Suprapubic skin (tissue), 3 donors: ENCODE data around the gene CDK5R2.

ENCODE experiments used
- EP300 ChIP-seq: sonication (generic); formaldehyde crosslinking; IDR thresholded peaks from one replicate; pipeline ENCODE4 v1.6.1; 2017; ENCODE audit warnings: antibody characterized with exemption
- POLR2A ChIP-seq, 2 donors: fragments of 450-650 bp; IDR thresholded peaks; one replicate each; pipeline ENCODE4 v1.6.1; 2017; ENCODE audit warnings: antibody characterized with exemption in 2 of 2, mild to moderate bottlenecking in 2 of 2, moderate library complexity in 2 of 2
- TF ChIP-seq, protein P1 (sequence below), 2 donors: fragments of 200-600 bp in 1 of 2; fragments of 450-650 bp in 1 of 2; sonication (generic) in 1 of 2; IDR thresholded peaks; one replicate each; pipeline ENCODE4 v1.5.1; 2016 to 2019; ENCODE audit warnings: antibody characterized with exemption in 2 of 2, mild to moderate bottlenecking in 1 of 2, moderate library complexity in 1 of 2

DNA sequence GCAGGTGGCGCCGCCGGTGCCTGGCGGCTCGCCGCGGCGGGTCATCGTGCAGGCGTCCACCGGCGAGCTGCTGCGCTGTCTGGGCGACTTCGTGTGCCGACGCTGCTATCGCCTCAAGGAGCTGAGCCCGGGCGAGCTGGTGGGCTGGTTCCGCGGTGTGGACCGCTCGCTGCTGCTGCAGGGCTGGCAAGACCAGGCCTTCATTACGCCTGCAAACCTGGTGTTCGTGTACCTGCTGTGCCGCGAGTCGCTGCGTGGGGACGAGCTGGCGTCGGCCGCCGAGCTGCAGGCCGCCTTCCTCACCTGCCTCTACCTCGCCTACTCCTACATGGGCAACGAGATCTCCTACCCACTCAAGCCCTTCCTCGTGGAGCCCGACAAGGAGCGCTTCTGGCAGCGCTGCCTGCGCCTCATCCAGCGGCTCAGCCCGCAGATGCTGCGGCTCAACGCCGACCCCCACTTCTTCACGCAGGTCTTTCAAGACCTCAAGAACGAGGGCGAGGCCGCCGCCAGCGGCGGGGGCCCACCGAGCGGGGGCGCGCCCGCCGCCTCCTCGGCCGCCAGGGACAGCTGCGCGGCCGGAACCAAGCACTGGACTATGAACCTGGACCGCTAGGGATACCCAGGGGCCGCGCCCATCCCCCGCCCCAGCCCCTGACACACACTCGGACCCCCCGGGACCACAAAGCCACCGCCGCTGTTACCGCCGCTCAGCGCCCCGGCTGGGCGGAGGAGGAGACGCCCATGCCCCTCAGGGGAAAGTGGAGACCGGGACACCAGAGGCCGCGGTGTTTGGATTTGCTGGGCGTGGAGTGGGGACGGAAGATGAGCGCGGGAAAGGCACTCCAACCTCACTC, 1.1 kb downstream of the CDK5R2 start:
- TF ChIP-seq POLR2A (IDR thresholded peaks at IDR 0.05), result no peak
- TF ChIP-seq, protein P1, sequence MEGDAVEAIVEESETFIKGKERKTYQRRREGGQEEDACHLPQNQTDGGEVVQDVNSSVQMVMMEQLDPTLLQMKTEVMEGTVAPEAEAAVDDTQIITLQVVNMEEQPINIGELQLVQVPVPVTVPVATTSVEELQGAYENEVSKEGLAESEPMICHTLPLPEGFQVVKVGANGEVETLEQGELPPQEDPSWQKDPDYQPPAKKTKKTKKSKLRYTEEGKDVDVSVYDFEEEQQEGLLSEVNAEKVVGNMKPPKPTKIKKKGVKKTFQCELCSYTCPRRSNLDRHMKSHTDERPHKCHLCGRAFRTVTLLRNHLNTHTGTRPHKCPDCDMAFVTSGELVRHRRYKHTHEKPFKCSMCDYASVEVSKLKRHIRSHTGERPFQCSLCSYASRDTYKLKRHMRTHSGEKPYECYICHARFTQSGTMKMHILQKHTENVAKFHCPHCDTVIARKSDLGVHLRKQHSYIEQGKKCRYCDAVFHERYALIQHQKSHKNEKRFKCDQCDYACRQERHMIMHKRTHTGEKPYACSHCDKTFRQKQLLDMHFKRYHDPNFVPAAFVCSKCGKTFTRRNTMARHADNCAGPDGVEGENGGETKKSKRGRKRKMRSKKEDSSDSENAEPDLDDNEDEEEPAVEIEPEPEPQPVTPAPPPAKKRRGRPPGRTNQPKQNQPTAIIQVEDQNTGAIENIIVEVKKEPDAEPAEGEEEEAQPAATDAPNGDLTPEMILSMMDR (IDR thresholded peaks at IDR 0.05), result no peak
- no peak for TF ChIP-seq EP300
